ENCODE measurements around the gene KIF13A. TPM values are rescaled to one million over a fixed set of nuclear protein-coding genes. Genes with fewer than 3 reads are reported as not detected.
A peak's percentile ranks its signal among the peaks of the same experiment; 100 is the strongest.
"Not testable (repeated sequence)": the region's sequence is repeated elsewhere in the genome, so short reads cannot be mapped to it uniquely, and the experiment has no call there.

The KIF13A gene
- total and polyA plus RNA-seq, 10 of the 15 experiments (the other 5 are each of a cell fraction or from before 2014, with no cell fraction given), result 0.02 to 0.26 (median 0.13) TPM; not detected in 2

- H3K79me2 ChIP-seq (ENCODE audit: control insufficient read depth, insufficient read depth, low read length); H3K4me2 ChIP-seq (ENCODE audit: control insufficient read depth, insufficient read depth); ATAC-seq; in situ Hi-C loops (cut with MboI); H3K4me3 ChIP-seq; H4K20me1 ChIP-seq (ENCODE audit: control insufficient read depth, insufficient read depth); RAD21 ChIA-PET (ENCODE audit: unreplicated experiment); intact Hi-C loops (cut with micrococcal nuclease; ENCODE audit: unreplicated experiment); BruUV-seq (replicated peaks); DNase-seq (ENCODE audit: low read depth, low spot score); H3K4me1 ChIP-seq (ENCODE audit: control insufficient read depth, insufficient read depth, low read length); CTCF ChIA-PET; FAIRE-seq; H3K27ac ChIP-seq (ENCODE audit: control insufficient read depth, insufficient read depth); POLR2A ChIA-PET; H2AFZ ChIP-seq (ENCODE audit: control insufficient read depth, low read depth, low read length); H3K27me3 ChIP-seq (replicated peaks in 1 of 2; ENCODE audit: control insufficient read depth in 2 of 2, insufficient read depth in 2 of 2, low read length in 1 of 2); SMC1A ChIA-PET (ENCODE audit: uncharacterized antibody, unreplicated experiment); H3K9ac ChIP-seq (ENCODE audit: control insufficient read depth, insufficient read depth, low read length); H3K9me3 ChIP-seq (replicated peaks; ENCODE audit: control insufficient read depth, insufficient read depth, low read length); H3K36me3 ChIP-seq (ENCODE audit: control insufficient read depth in 2 of 2, insufficient read depth in 2 of 2, low read length in 1 of 2): not testable (repeated sequence)
- no CpG with 5 or more reads among the region's 27 CpGs for WGBS (ENCODE audit: insufficient coverage, insufficient replicate concordance, low lambda C conversion rate, missing lambda C conversion rate)
Observed at GRCh38 chr6:17735311-17735710, 252.1 kb downstream of the KIF13A start.

DNA sequence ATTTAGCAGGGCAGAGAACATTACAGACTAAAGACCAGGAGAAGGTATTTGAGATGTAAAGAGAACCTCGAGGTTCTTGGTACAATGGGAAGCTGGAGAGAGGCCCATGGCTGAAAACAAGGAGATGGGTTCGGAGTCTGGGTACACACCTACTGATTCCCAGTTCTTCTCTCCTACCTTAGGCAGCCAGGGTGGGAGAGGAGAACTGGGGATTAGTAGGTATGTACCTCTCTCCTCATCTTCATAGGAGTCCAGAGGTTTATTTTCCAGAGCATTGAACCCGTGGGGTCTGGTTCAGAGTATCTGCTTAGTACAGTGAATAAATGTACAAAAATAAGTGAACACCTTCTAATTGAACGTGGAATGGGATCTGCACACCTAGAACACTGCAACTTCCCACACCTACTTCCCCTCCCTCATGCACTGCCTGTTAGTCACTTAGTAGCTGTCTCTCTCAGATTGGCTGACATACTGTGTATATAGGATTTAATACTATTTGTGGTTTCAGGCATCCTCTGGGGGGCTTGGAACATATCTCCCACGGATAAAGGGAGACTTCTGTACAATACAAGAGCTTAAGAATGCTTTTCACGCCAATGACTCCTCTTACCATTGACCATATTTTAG is 257.2 kb downstream of the KIF13A start:
- Histone ChIP-seq H3K79me2 (ENCODE audit: control insufficient read depth, insufficient read depth, low read length) (no peaks in the 10 kb centered on the region), H4K20me1 (ENCODE audit: control insufficient read depth, insufficient read depth) (no peaks in the 10 kb centered on the region), H3K9me3 (replicated peaks; ENCODE audit: control insufficient read depth, insufficient read depth, low read length) (no peaks in the 10 kb centered on the region), H3K9ac (ENCODE audit: control insufficient read depth, insufficient read depth, low read length) (no peak overlapping the region), H2AFZ (ENCODE audit: control insufficient read depth, low read depth, low read length) (no peak overlapping the region), H3K36me3 (ENCODE audit: control insufficient read depth in 2 of 2, insufficient read depth in 2 of 2, low read length in 1 of 2) (no peaks in the 10 kb centered on the region), H3K27me3 (replicated peaks in 1 of 2; ENCODE audit: control insufficient read depth in 2 of 2, insufficient read depth in 2 of 2, low read length in 1 of 2) (no peaks in the 10 kb centered on the region), H3K27ac (ENCODE audit: control insufficient read depth, insufficient read depth) (no peak overlapping the region), H3K4me3 (no peak overlapping the region), H3K4me2 (ENCODE audit: control insufficient read depth, insufficient read depth) (no peak overlapping the region), H3K4me1 (ENCODE audit: control insufficient read depth, insufficient read depth, low read length) (no peaks in the 10 kb centered on the region)
- POLR2A ChIA-PET, result interaction anchor here (0.7 kb wide), 1 partner anchor 10 kb away, joined by 4 read pairs; no protein-coding TSS in a partner anchor
- CTCF ChIA-PET, result no interaction called here
- SMC1A ChIA-PET (ENCODE audit: uncharacterized antibody, unreplicated experiment), result interaction anchor here (0.5 kb wide), 1 partner anchor 18 kb away, joined by 3 read pairs; no protein-coding TSS in a partner anchor
- TF ChIP-seq HDAC2 (IDR thresholded peaks at IDR 0.05) (no peak), CBX5 (IDR thresholded peaks at IDR 0.05; ENCODE audit: low read depth) (no peak), EGR1 (IDR thresholded peaks at IDR 0.05; ENCODE audit: borderline replicate concordance in 1 of 2, low read depth in 2 of 2, low read length in 2 of 2) (no peak), TCF7 (IDR thresholded peaks at IDR 0.05; ENCODE audit: borderline replicate concordance) (no peak), RFX5 (IDR thresholded peaks at IDR 0.05; ENCODE audit: low read depth, low read length) (no peak), NR2C2 (IDR thresholded peaks at IDR 0.05; ENCODE audit: borderline replicate concordance, control insufficient read depth, insufficient read length, low read depth) (no peak)
- ATAC-seq, result no peak
- RAD21 ChIA-PET (ENCODE audit: unreplicated experiment), result no interaction called here
- peak; percentile 13 for FAIRE-seq
- in situ Hi-C loops (cut with MboI), result no loop called here
- no TSS peak for BruUV-seq (replicated peaks)
- WGBS (ENCODE audit: insufficient coverage, insufficient replicate concordance, low lambda C conversion rate, missing lambda C conversion rate), result 30% methylated on average over 6 of the region's 6 CpGs
- intact Hi-C loops (cut with micrococcal nuclease; ENCODE audit: unreplicated experiment), result no loop called here
- no peak for DNase-seq (ENCODE audit: low read depth, low spot score)

Measured in GM12878 (cell line).